ENCODE measurements around the gene BTG3. TPM values are rescaled to one million over a fixed set of nuclear protein-coding genes. Genes with fewer than 3 reads are reported as not detected.

Gene BTG3
- total and polyA plus RNA-seq, 9 of the 15 experiments (the other 6 are each of a cell fraction or from before 2014, with no cell fraction given) = 11.7 to 43.0 (median 29.7) TPM

GRCh38 chr21:17612565-17613241 lies at the start of gene BTG3 (continued):
- TF ChIP-seq ZNF609 (CRISPR knock-in tag; IDR thresholded peaks at IDR 0.05; ENCODE audit: borderline replicate concordance) (no peak), JUNB (CRISPR knock-in tag; conservative IDR thresholded peaks at IDR 0.05) (no peak), SNRNP70 (optimal IDR thresholded peaks at IDR 0.05; ENCODE audit: low read depth, low read length) (no peak), MITF (IDR thresholded peaks at IDR 0.05) (no peak), MAFG (tag; conservative IDR thresholded peaks at IDR 0.05) (no peak), ATF2 (CRISPR knock-in tag; IDR thresholded peaks at IDR 0.05) (no peak)

All from K562 (cell line).